ENCODE data around the gene NDUFB8.

The NDUFB8 gene

DNA sequence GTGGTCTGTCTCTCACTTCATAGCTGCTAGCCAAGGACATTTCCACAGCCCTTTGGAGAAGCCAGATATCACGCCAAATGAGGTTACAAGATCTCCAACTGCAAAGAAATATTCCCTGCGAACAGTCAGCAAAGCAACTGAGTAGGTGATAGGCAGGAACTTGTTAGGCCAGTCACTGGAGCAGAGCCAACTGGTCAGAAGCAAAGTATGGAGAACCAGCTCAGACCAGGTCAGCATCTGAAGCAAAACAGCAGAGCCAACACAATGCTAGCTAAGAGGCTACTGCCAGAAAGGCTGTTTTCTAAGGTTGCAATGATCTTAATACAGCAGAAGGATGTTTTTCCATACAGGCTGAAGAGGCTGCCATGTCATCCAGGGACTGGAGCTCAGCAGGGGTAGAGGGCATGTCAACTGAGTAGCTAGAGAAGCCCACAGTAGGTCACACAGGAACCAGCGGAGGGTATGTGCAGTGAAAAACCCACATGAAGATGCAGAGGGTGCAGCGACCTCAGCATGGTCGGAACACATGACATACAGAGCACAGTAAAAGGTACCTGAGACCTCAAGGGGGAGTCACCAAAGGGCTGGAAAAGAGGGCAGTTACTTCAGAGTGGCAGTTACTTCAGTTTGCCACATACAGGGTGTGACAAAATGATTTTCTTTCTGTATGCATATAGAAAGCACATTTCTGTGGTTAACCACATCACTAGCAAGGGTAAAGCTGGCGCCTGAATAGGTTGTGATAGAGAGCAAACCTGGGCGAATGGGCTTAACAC lies 18.9 kb downstream of the NDUFB8 start:
- TF ChIP-seq GABPA (IDR thresholded peaks at IDR 0.05; ENCODE audit: low read depth) (no peak), SPI1 (IDR thresholded peaks at IDR 0.05; ENCODE audit: borderline replicate concordance, low read depth) (no peak), POLR2AphosphoS5 (IDR thresholded peaks at IDR 0.05; ENCODE audit: low read depth) (peak; percentile 83)
- TF ChIP-seq, protein P1, sequence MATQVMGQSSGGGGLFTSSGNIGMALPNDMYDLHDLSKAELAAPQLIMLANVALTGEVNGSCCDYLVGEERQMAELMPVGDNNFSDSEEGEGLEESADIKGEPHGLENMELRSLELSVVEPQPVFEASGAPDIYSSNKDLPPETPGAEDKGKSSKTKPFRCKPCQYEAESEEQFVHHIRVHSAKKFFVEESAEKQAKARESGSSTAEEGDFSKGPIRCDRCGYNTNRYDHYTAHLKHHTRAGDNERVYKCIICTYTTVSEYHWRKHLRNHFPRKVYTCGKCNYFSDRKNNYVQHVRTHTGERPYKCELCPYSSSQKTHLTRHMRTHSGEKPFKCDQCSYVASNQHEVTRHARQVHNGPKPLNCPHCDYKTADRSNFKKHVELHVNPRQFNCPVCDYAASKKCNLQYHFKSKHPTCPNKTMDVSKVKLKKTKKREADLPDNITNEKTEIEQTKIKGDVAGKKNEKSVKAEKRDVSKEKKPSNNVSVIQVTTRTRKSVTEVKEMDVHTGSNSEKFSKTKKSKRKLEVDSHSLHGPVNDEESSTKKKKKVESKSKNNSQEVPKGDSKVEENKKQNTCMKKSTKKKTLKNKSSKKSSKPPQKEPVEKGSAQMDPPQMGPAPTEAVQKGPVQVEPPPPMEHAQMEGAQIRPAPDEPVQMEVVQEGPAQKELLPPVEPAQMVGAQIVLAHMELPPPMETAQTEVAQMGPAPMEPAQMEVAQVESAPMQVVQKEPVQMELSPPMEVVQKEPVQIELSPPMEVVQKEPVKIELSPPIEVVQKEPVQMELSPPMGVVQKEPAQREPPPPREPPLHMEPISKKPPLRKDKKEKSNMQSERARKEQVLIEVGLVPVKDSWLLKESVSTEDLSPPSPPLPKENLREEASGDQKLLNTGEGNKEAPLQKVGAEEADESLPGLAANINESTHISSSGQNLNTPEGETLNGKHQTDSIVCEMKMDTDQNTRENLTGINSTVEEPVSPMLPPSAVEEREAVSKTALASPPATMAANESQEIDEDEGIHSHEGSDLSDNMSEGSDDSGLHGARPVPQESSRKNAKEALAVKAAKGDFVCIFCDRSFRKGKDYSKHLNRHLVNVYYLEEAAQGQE (IDR thresholded peaks at IDR 0.05; ENCODE audit: insufficient replicate concordance, low read depth): no peak
- TF ChIP-seq, protein P2, sequence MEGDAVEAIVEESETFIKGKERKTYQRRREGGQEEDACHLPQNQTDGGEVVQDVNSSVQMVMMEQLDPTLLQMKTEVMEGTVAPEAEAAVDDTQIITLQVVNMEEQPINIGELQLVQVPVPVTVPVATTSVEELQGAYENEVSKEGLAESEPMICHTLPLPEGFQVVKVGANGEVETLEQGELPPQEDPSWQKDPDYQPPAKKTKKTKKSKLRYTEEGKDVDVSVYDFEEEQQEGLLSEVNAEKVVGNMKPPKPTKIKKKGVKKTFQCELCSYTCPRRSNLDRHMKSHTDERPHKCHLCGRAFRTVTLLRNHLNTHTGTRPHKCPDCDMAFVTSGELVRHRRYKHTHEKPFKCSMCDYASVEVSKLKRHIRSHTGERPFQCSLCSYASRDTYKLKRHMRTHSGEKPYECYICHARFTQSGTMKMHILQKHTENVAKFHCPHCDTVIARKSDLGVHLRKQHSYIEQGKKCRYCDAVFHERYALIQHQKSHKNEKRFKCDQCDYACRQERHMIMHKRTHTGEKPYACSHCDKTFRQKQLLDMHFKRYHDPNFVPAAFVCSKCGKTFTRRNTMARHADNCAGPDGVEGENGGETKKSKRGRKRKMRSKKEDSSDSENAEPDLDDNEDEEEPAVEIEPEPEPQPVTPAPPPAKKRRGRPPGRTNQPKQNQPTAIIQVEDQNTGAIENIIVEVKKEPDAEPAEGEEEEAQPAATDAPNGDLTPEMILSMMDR (IDR thresholded peaks at IDR 0.05; ENCODE audit: insufficient read depth, low read length): no peak
- peak overlapping the region; percentile 83 for H3K27ac ChIP-seq (replicated peaks)
- no peaks in the 10 kb centered on the region for H3K27me3 ChIP-seq (ENCODE audit: insufficient read depth, poor library complexity, severe bottlenecking)
- no peak overlapping the region for H3K4me3 ChIP-seq (replicated peaks; ENCODE audit: insufficient read depth, low read length)
- peak; percentile 72 to 92 for DNase-seq (ENCODE audit: low read depth in 1 of 2, low spot score in 1 of 2)

DNA sequence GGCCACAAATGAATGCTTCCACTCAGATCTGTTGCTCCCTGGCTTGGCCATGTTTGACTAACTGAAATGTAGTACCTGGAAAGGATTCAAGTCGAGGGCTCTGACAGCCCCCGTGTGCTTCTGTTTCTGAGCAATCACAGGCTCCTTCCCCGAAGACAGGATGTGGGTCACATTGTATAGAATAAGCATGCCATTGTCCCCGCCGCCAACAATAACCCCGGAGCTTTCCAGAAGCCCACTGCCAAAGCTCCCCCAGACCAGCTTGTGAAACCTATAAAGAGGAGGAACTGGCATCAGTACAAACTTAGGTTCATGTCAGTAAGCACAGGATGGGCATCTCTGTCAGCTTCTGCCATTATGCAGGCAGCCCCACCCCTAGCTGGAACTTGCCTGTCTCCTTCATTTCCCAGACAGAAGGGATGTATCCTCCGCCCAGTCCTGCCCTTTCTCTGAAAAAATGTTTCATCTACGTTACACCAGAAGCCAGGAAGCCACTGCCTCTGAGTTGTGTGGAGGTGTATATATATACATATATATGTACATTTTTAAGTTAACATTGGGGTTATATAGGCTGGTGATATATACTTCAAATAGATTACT lies 20.3 kb downstream of the NDUFB8 start:
- TF ChIP-seq, protein P2 (IDR thresholded peaks at IDR 0.05; ENCODE audit: insufficient read depth, low read length): no peak
- TF ChIP-seq SPI1 (IDR thresholded peaks at IDR 0.05; ENCODE audit: borderline replicate concordance, low read depth) (no peak), POLR2AphosphoS5 (IDR thresholded peaks at IDR 0.05; ENCODE audit: low read depth) (no peak), GABPA (IDR thresholded peaks at IDR 0.05; ENCODE audit: low read depth) (no peak)
- TF ChIP-seq, protein P1 (IDR thresholded peaks at IDR 0.05; ENCODE audit: insufficient replicate concordance, low read depth): no peak
- Histone ChIP-seq H3K4me3 (replicated peaks; ENCODE audit: insufficient read depth, low read length) (no peak overlapping the region), H3K27ac (replicated peaks) (peak overlapping the region; percentile 83), H3K27me3 (ENCODE audit: insufficient read depth, poor library complexity, severe bottlenecking) (no peaks in the 10 kb centered on the region)
- no peak for DNase-seq (ENCODE audit: low read depth in 1 of 2, low spot score in 1 of 2)

DNA sequence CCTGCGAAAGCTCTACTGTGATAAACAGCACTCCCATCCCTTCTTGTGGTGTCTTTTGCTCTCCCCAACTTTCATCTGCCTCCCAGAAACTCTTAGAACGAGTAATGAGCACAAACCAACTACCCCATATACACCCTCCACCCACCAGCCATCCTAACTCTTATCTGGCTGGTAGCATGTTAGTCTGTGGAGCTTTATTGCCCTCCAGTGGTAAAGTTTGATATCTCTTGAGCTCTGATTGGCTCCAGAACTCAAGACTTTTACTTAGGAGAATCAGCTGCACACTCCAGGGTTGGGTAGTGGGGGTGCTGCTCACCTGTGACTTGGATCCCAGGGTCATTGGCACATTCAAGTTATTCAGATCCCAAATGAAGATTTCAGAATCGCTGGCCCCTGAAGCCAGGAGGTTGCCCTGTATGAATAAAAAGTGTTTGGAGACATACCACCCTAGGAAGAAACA lies 20.9 kb downstream of the NDUFB8 start:
- DNase-seq (ENCODE audit: low read depth in 1 of 2, low spot score in 1 of 2): peak in 1 of 2 experiments; percentile 64
- peak overlapping the region; percentile 83 for H3K27ac ChIP-seq (replicated peaks)
- no peak overlapping the region for H3K4me3 ChIP-seq (replicated peaks; ENCODE audit: insufficient read depth, low read length)
- no peaks in the 10 kb centered on the region for H3K27me3 ChIP-seq (ENCODE audit: insufficient read depth, poor library complexity, severe bottlenecking)
- TF ChIP-seq POLR2AphosphoS5 (IDR thresholded peaks at IDR 0.05; ENCODE audit: low read depth): no peak
- TF ChIP-seq, protein P2 (IDR thresholded peaks at IDR 0.05; ENCODE audit: insufficient read depth, low read length): peak; percentile 48

Measured in HL-60 (cell line).